ENCODE results near the gene LRBA. TPM values are rescaled to one million over a fixed set of nuclear protein-coding genes. Genes with fewer than 3 reads are reported as not detected.

Gene LRBA
- polyA plus RNA-seq, 1 of the 3 experiments (the other 2 are of a cell fraction): 11.4 TPM

- no peak for DNase-seq
- Histone ChIP-seq H3K27me3 (ENCODE audit: insufficient read depth) (no peaks in the 10 kb centered on the region), H3F3A (replicated peaks; ENCODE audit: insufficient read depth) (peaks cover 7% of the 10 kb centered on the region), H3K27ac (ENCODE audit: low read depth in 2 of 2, low read length in 1 of 2) (no peak overlapping the region), H3K9me2 (no peaks in the 10 kb centered on the region), H3K4me3 (ENCODE audit: low read depth in 2 of 2, low read length in 1 of 2) (no peak overlapping the region), H3K4me1 (ENCODE audit: control insufficient read depth in 1 of 2, insufficient read depth in 2 of 2, low read depth in 1 of 2, low read length in 1 of 2) (no peaks in the 10 kb centered on the region; a peak in 2 of 4 replicates), H2AFZ (ENCODE audit: low read depth) (no peak overlapping the region), H3K79me2 (ENCODE audit: insufficient read depth) (no peaks in the 10 kb centered on the region), H3K9me3 (no peaks in the 10 kb centered on the region), H3K36me3 (replicated peaks in 1 of 2; ENCODE audit: control insufficient read depth in 1 of 2, insufficient read depth in 2 of 2, low read length in 1 of 2) (no peaks in the 10 kb centered on the region), H3K9ac (no peak overlapping the region), H3K4me2 (no peak overlapping the region), H4K20me1 (ENCODE audit: insufficient read depth) (no peaks in the 10 kb centered on the region)
- POLR2A ChIA-PET: no interaction called here
- TF ChIP-seq CHD2 (IDR thresholded peaks at IDR 0.05; ENCODE audit: low read length, partially characterized antibody) (no peak), SIN3A (IDR thresholded peaks at IDR 0.05; ENCODE audit: borderline replicate concordance, low read depth, low read length) (no peak), GABPA (IDR thresholded peaks at IDR 0.05; ENCODE audit: low read depth) (no peak), JUND (IDR thresholded peaks at IDR 0.05) (no peak), RCOR1 (IDR thresholded peaks at IDR 0.05; ENCODE audit: low read length) (no peak), NFIC (IDR thresholded peaks at IDR 0.05; ENCODE audit: borderline replicate concordance) (no peak), TCF12 (IDR thresholded peaks at IDR 0.05) (no peak), EP300 (IDR thresholded peaks at IDR 0.05; ENCODE audit: borderline replicate concordance in 1 of 2, low read depth in 1 of 2, low read length in 1 of 2) (no peak), RXRA (IDR thresholded peaks at IDR 0.05; ENCODE audit: borderline replicate concordance, low read depth) (no peak), TAF1 (IDR thresholded peaks at IDR 0.05; ENCODE audit: borderline replicate concordance, low read depth, low read length) (no peak)
- TF ChIP-seq, protein P1, sequence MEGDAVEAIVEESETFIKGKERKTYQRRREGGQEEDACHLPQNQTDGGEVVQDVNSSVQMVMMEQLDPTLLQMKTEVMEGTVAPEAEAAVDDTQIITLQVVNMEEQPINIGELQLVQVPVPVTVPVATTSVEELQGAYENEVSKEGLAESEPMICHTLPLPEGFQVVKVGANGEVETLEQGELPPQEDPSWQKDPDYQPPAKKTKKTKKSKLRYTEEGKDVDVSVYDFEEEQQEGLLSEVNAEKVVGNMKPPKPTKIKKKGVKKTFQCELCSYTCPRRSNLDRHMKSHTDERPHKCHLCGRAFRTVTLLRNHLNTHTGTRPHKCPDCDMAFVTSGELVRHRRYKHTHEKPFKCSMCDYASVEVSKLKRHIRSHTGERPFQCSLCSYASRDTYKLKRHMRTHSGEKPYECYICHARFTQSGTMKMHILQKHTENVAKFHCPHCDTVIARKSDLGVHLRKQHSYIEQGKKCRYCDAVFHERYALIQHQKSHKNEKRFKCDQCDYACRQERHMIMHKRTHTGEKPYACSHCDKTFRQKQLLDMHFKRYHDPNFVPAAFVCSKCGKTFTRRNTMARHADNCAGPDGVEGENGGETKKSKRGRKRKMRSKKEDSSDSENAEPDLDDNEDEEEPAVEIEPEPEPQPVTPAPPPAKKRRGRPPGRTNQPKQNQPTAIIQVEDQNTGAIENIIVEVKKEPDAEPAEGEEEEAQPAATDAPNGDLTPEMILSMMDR (IDR thresholded peaks at IDR 0.05): no peak
- CTCF ChIA-PET: no interaction called here
These were observed 75.0 kb downstream of the LRBA start for GRCh38 chr4:150940123-150940522.

- DNase-seq: no peak
- CTCF ChIA-PET: no interaction called here
- 99% methylated on average over 3 of the region's 3 CpGs for WGBS (ENCODE audit: low lambda C conversion rate)
- no peak overlapping the region for H3K27ac ChIP-seq (ENCODE audit: low read depth in 2 of 2, low read length in 1 of 2)
- H3K27me3 ChIP-seq (ENCODE audit: insufficient read depth): no peaks in the 10 kb centered on the region
- TF ChIP-seq FOSL2 (IDR thresholded peaks at IDR 0.05; ENCODE audit: borderline replicate concordance, low read depth) (no peak), RAD21 (IDR thresholded peaks at IDR 0.05; ENCODE audit: low read length) (no peak), IRF3 (IDR thresholded peaks at IDR 0.05; ENCODE audit: low read depth, low read length) (no peak), YY1 (IDR thresholded peaks at IDR 0.05; ENCODE audit: low read depth) (no peak), TEAD4 (IDR thresholded peaks at IDR 0.05; ENCODE audit: borderline replicate concordance, insufficient read depth) (no peak), POLR2AphosphoS5 (IDR thresholded peaks at IDR 0.05; ENCODE audit: low read depth, low read length) (no peak), EZH2phosphoT487 (IDR thresholded peaks at IDR 0.05; ENCODE audit: borderline replicate concordance, low read depth) (no peak), CHD2 (IDR thresholded peaks at IDR 0.05; ENCODE audit: low read length, partially characterized antibody) (no peak), EP300 (IDR thresholded peaks at IDR 0.05; ENCODE audit: borderline replicate concordance in 1 of 2, low read depth in 1 of 2, low read length in 1 of 2) (no peak), MXI1 (IDR thresholded peaks at IDR 0.05; ENCODE audit: low read depth, low read length) (no peak), JUND (IDR thresholded peaks at IDR 0.05) (no peak)
- TF ChIP-seq, protein P2, sequence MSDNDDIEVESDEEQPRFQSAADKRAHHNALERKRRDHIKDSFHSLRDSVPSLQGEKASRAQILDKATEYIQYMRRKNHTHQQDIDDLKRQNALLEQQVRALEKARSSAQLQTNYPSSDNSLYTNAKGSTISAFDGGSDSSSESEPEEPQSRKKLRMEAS (IDR thresholded peaks at IDR 0.05; ENCODE audit: low read depth): no peak
- TF ChIP-seq, protein P3, sequence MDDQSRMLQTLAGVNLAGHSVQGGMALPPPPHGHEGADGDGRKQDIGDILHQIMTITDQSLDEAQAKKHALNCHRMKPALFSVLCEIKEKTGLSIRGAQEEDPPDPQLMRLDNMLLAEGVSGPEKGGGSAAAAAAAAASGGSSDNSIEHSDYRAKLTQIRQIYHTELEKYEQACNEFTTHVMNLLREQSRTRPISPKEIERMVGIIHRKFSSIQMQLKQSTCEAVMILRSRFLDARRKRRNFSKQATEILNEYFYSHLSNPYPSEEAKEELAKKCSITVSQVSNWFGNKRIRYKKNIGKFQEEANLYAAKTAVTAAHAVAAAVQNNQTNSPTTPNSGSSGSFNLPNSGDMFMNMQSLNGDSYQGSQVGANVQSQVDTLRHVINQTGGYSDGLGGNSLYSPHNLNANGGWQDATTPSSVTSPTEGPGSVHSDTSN (IDR thresholded peaks at IDR 0.05): no peak
- H3K9me2 ChIP-seq: no peaks in the 10 kb centered on the region
- H3K4me1 ChIP-seq (ENCODE audit: control insufficient read depth in 1 of 2, insufficient read depth in 2 of 2, low read depth in 1 of 2, low read length in 1 of 2): no peaks in the 10 kb centered on the region; a peak in 2 of 4 replicates
- no peaks in the 10 kb centered on the region for H4K20me1 ChIP-seq (ENCODE audit: insufficient read depth)
- no peak overlapping the region for H2AFZ ChIP-seq (ENCODE audit: low read depth)
- no peaks in the 10 kb centered on the region for H3K36me3 ChIP-seq (replicated peaks in 1 of 2; ENCODE audit: control insufficient read depth in 1 of 2, insufficient read depth in 2 of 2, low read length in 1 of 2)
- peaks cover 7% of the 10 kb centered on the region for H3F3A ChIP-seq (replicated peaks; ENCODE audit: insufficient read depth)
- no peaks in the 10 kb centered on the region for H3K9me3 ChIP-seq
- no peak overlapping the region for H3K4me2 ChIP-seq
- no peaks in the 10 kb centered on the region for H3K79me2 ChIP-seq (ENCODE audit: insufficient read depth)
- H3K9ac ChIP-seq: no peak overlapping the region
- H3K4me3 ChIP-seq (ENCODE audit: low read depth in 2 of 2, low read length in 1 of 2): no peak overlapping the region
- POLR2A ChIA-PET: no interaction called here
These were observed 75.6 kb downstream of the LRBA start for GRCh38 chr4:150939530-150939929.

All from SK-N-SH (cell line).